ENCODE results near the gene HEBP1.

HEBP1 gene

GRCh38 chr12:12926571-12927071 lies 73.4 kb downstream of the HEBP1 start:
- H3K27ac ChIP-seq: peak overlapping the region; percentile 31

DNA sequence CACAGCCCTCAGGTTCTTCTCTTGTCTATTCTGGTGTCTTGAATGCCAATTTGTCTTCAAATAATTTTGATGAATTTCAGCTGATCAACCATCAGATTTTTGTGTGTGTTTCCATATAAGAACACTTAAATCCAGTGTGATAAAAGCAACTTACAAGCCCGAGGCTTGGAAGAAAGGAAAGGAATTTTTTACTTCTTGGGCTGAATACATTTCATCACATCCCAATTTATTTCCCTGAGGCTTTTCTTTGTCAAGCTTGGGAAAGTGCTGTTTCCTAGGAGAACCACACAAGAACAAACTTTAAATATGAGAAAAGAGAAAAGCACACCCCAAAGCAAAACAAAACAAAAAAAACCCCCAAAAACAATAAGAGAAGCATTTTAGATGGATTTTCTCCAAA lies 74.7 kb downstream of the HEBP1 start:
- H3K27ac ChIP-seq: no peak overlapping the region
- no peak for DNase-seq (ENCODE audit: low read depth, low spot score)

More at GRCh38 chr12:12926571-12927071, 73.4 kb downstream of the HEBP1 start:
- DNase-seq (ENCODE audit: low read depth, low spot score): no peak

Data from epithelial cell of prostate (primary cell).